ENCODE measurements around the gene HSD3B7. TPM values are rescaled to one million over a fixed set of nuclear protein-coding genes. Genes with fewer than 3 reads are reported as not detected.
A peak's percentile ranks its signal among the peaks of the same experiment; 100 is the strongest.

HSD3B7 gene
- total and polyA plus RNA-seq, 12 donors, result 3.3 to 13.3 (median 5.7) TPM

DNA sequence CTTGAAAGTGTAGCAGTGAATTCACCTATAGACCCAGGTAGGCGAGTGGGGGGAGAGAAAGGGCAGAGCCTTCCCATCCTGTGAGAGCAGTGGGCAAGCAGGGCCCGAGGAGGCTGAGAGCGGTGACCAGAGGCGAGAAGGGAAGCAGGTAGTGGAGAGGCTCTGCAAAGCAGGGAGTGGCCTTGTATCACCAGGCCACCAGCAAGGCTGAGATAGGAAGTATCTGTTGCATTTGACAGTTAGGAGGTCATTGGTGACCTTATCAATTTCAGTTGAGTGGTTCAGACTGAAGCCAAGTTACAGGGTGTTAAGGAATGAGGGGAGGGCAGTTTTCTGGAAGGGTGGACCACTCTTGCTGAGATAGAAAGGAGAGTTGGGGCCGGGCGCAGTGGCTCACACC lies 10.7 kb upstream of the HSD3B7 start:
- intact Hi-C loops (cut with DNase I), result no loop called here
- H3K27me3 ChIP-seq, result no peaks in the 10 kb centered on the region
- no peak overlapping the region for H3K4me3 ChIP-seq
- ATAC-seq, result no peak
- WGBS, 2 donors, result 87 to 94% methylated on average over 6 of the region's 6 CpGs
- TF ChIP-seq, protein P1, sequence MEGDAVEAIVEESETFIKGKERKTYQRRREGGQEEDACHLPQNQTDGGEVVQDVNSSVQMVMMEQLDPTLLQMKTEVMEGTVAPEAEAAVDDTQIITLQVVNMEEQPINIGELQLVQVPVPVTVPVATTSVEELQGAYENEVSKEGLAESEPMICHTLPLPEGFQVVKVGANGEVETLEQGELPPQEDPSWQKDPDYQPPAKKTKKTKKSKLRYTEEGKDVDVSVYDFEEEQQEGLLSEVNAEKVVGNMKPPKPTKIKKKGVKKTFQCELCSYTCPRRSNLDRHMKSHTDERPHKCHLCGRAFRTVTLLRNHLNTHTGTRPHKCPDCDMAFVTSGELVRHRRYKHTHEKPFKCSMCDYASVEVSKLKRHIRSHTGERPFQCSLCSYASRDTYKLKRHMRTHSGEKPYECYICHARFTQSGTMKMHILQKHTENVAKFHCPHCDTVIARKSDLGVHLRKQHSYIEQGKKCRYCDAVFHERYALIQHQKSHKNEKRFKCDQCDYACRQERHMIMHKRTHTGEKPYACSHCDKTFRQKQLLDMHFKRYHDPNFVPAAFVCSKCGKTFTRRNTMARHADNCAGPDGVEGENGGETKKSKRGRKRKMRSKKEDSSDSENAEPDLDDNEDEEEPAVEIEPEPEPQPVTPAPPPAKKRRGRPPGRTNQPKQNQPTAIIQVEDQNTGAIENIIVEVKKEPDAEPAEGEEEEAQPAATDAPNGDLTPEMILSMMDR (IDR thresholded peaks at IDR 0.05), result no peak
- peaks cover 7 to 100% (median 48%) of the 10 kb centered on the region in 9 donors for H3K36me3 ChIP-seq
- H3K4me1 ChIP-seq, result no peaks in the 10 kb centered on the region
- no peaks in the 10 kb centered on the region for H3K9me3 ChIP-seq
- no peak overlapping the region for H3K27ac ChIP-seq
- no peak for DNase-seq

DNA sequence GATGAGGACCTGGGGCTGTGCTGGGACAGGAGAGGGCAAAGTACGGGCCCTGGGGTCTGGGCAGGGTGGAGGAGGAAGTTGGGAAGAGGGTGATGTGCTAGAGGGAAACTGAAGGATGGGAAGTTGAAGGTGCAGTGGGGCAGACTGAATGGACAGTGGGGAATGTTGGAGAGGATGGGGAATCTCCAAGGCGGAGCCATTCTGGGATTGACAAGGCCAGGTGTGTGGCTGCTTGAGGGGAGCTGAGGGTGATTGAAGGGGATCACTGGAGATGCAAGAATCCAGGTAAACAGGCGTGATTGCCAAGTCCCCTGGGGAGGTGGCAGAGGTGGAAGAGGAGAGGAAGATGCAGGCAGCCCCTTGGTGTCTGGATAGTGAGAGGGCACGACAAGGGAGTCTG lies 8.5 kb upstream of the HSD3B7 start:
- no peaks in the 10 kb centered on the region for H3K27me3 ChIP-seq
- H3K4me1 ChIP-seq, result no peaks in the 10 kb centered on the region
- TF ChIP-seq, protein P1 (IDR thresholded peaks at IDR 0.05), result no peak
- intact Hi-C loops (cut with DNase I), result no loop called here
- WGBS, 2 donors, result 90 to 96% methylated on average over 4 of the region's 4 CpGs
- no peaks in the 10 kb centered on the region for H3K9me3 ChIP-seq
- H3K36me3 ChIP-seq, result peaks cover 7 to 100% (median 37%) of the 10 kb centered on the region in 9 donors
- ATAC-seq (peak in 1 of 8 donors; percentile 12), DNase-seq (no peak)
- H3K4me3 ChIP-seq, result no peak overlapping the region
- H3K27ac ChIP-seq, result no peak overlapping the region

DNA sequence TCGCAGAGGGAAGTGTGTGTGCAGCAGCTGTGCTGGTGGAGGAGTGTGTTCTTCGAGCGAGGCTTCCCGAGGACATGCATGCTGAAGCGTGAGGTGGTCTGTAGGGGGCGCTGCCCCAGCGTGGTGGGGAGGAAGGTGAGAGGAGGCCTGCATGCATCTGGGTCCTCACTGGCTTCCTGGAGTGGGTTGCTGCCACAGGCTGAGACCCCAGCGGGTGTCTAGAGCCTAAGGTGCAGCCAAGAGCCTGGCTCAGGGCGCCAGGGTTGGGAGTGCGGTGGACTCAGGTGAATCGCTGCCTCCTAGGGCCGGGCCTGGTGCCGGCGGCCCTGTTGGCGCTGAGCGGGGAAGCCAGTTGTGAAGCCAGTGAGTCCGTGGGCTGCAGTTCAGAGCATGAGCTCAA lies 7.5 kb upstream of the HSD3B7 start:
- ATAC-seq, result no peak
- TF ChIP-seq, protein P1 (IDR thresholded peaks at IDR 0.05), result peak in 3 of 9 donors; percentile 5 to 30 (median 10)

DNA sequence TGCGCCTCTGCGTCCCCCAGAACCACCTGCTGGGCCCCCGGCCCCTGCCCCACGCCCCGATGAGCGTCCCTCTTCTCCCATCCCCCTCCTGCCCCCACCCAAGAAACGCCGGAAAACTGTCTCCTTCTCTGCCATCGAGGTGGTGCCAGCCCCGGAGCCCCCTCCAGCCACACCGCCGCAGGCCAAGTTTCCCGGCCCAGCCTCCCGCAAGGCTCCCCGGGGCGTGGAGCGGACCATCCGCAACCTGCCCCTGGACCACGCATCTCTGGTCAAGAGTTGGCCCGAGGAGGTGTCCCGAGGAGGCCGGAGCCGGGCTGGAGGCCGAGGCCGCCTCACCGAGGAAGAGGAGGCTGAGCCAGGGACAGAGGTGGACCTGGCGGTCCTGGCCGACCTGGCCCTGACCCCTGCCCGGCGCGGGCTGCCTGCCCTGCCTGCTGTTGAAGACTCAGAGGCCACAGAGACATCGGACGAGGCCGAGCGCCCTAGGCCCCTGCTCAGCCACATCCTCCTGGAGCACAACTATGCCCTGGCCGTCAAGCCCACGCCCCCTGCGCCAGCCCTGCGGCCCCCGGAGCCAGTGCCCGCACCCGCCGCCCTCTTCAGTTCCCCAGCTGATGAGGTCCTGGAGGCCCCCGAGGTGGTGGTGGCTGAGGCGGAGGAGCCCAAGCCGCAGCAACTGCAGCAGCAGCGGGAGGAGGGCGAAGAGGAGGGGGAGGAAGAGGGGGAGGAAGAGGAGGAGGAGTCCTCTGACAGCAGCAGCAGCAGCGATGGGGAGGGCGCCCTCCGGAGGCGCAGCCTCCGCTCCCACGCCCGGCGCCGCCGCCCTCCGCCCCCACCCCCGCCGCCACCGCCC lies 5.6 kb upstream of the HSD3B7 start:
- H3K9me3 ChIP-seq, result no peaks in the 10 kb centered on the region
- intact Hi-C loops (cut with DNase I), result loop anchor here in 9 of 10 donors (5.0 to 10.0 kb wide), 12 partner anchors 53 to 895 kb away; partner anchors contain the start of genes STX4 (in 2 of the 9), ZNF267 (in 2 of the 9), ZNF843 (in 2 of the 9) and PRSS53 (in 1 of the 9)
- no peak overlapping the region for H3K4me3 ChIP-seq
- H3K36me3 ChIP-seq, result peaks cover 0 to 100% (median 13%) of the 10 kb centered on the region in 9 donors
- TF ChIP-seq, protein P1 (IDR thresholded peaks at IDR 0.05), result no peak
- peaks cover 0 to under 1% (median 0%) of the 10 kb centered on the region in 9 donors for H3K4me1 ChIP-seq
- 93% methylated on average over 61 to 62 of the region's 62 CpGs for WGBS, 2 donors
- no peak for ATAC-seq
- H3K27ac ChIP-seq, result no peak overlapping the region
- DNase-seq, result no peak
- no peaks in the 10 kb centered on the region for H3K27me3 ChIP-seq

More for the DNA sequence above, 7.5 kb upstream of the HSD3B7 start:
- no peak overlapping the region for H3K4me3 ChIP-seq
- no peaks in the 10 kb centered on the region for H3K27me3 ChIP-seq
- H3K36me3 ChIP-seq, result peaks cover 5 to 100% (median 27%) of the 10 kb centered on the region in 9 donors
- no peak for DNase-seq
- H3K4me1 ChIP-seq, result no peaks in the 10 kb centered on the region
- 83 to 86% methylated on average over 17 of the region's 17 CpGs for WGBS, 2 donors
- intact Hi-C loops (cut with DNase I), result no loop called here
- no peaks in the 10 kb centered on the region for H3K9me3 ChIP-seq
- no peak overlapping the region for H3K27ac ChIP-seq

All from heart right ventricle (tissue), 16 donors.